Rectal smooth muscle tissue (tissue), 1 donor: ENCODE results near the gene SCTR.

Source experiments
- H3K27ac ChIP-seq: one replicate; pipeline ENCODE4 v1.7.0; 2013; ENCODE audit warnings: low read depth, low read length, inconsistent platforms
- H3K27me3 ChIP-seq: one replicate; pipeline ENCODE4 v1.7.0; 2013; ENCODE audit warnings: low read length; ENCODE audit not compliant: control insufficient read depth, insufficient read depth
- H3K36me3 ChIP-seq: one replicate; pipeline ENCODE4 v1.7.0; 2013; ENCODE audit warnings: low read length; ENCODE audit not compliant: control insufficient read depth, insufficient read depth
- H3K4me1 ChIP-seq: one replicate; pipeline ENCODE4 v1.7.0; 2013; ENCODE audit warnings: low read length; ENCODE audit not compliant: control insufficient read depth, insufficient read depth
- H3K4me3 ChIP-seq: one replicate; pipeline ENCODE4 v1.7.0; 2013; ENCODE audit warnings: low read length
- H3K9ac ChIP-seq: one replicate; pipeline ENCODE4 v1.7.0; 2013; ENCODE audit warnings: low read length

The SCTR gene

GRCh38 chr2:119520696-119521432, 3.4 kb downstream of the SCTR start:
- Histone ChIP-seq H3K4me1 (no peaks in the 10 kb centered on the region), H3K27ac (no peak overlapping the region), H3K4me3 (no peak overlapping the region)

GRCh38 chr2:119519057-119519408, 5.2 kb downstream of the SCTR start:
- no peaks in the 10 kb centered on the region for H3K36me3 ChIP-seq
- H3K4me3 ChIP-seq, result no peak overlapping the region
- no peak overlapping the region for H3K9ac ChIP-seq
- H3K4me1 ChIP-seq, result no peaks in the 10 kb centered on the region
- H3K27me3 ChIP-seq, result no peaks in the 10 kb centered on the region
- no peak overlapping the region for H3K27ac ChIP-seq

More at GRCh38 chr2:119520696-119521432, 3.4 kb downstream of the SCTR start:
- Histone ChIP-seq H3K27me3 (no peaks in the 10 kb centered on the region), H3K36me3 (no peaks in the 10 kb centered on the region), H3K9ac (no peak overlapping the region)

- H3K36me3 ChIP-seq, result no peaks in the 10 kb centered on the region
- H3K9ac ChIP-seq, result no peak overlapping the region
- H3K4me1 ChIP-seq, result no peaks in the 10 kb centered on the region
- no peaks in the 10 kb centered on the region for H3K27me3 ChIP-seq
- no peak overlapping the region for H3K27ac ChIP-seq
- no peak overlapping the region for H3K4me3 ChIP-seq
These were observed 5.8 kb downstream of the SCTR start for GRCh38 chr2:119518401-119519056.

- no peak overlapping the region for H3K27ac ChIP-seq
- no peak overlapping the region for H3K4me3 ChIP-seq
- no peaks in the 10 kb centered on the region for H3K27me3 ChIP-seq
These were observed 6.8 kb downstream of the SCTR start for GRCh38 chr2:119517433-119517832.

GRCh38 chr2:119516121-119516520, 8.2 kb downstream of the SCTR start:
- H3K36me3 ChIP-seq, result no peaks in the 10 kb centered on the region
- no peaks in the 10 kb centered on the region for H3K4me1 ChIP-seq
- H3K27ac ChIP-seq, result no peak overlapping the region
- no peaks in the 10 kb centered on the region for H3K27me3 ChIP-seq
- no peak overlapping the region for H3K9ac ChIP-seq
- no peak overlapping the region for H3K4me3 ChIP-seq

More at GRCh38 chr2:119517433-119517832, 6.8 kb downstream of the SCTR start:
- no peaks in the 10 kb centered on the region for H3K36me3 ChIP-seq
- no peaks in the 10 kb centered on the region for H3K4me1 ChIP-seq
- no peak overlapping the region for H3K9ac ChIP-seq

GRCh38 chr2:119513832-119514231, 10.5 kb downstream of the SCTR start:
- Histone ChIP-seq H3K36me3 (no peaks in the 10 kb centered on the region), H3K27ac (no peak overlapping the region), H3K4me3 (no peak overlapping the region), H3K9ac (no peak overlapping the region), H3K27me3 (no peaks in the 10 kb centered on the region), H3K4me1 (no peaks in the 10 kb centered on the region)

- H3K4me3 ChIP-seq, result no peak overlapping the region
- no peak overlapping the region for H3K9ac ChIP-seq
- no peak overlapping the region for H3K27ac ChIP-seq
- no peaks in the 10 kb centered on the region for H3K36me3 ChIP-seq
- H3K4me1 ChIP-seq, result no peaks in the 10 kb centered on the region
- H3K27me3 ChIP-seq, result no peaks in the 10 kb centered on the region
These were observed 11.3 kb downstream of the SCTR start for GRCh38 chr2:119512946-119513345.

- Histone ChIP-seq H3K36me3 (no peaks in the 10 kb centered on the region), H3K4me1 (no peaks in the 10 kb centered on the region), H3K4me3 (no peak overlapping the region), H3K9ac (no peak overlapping the region), H3K27ac (no peak overlapping the region), H3K27me3 (no peaks in the 10 kb centered on the region)
These were observed 12.3 kb downstream of the SCTR start for GRCh38 chr2:119511989-119512388.

- no peak overlapping the region for H3K9ac ChIP-seq
These were observed 15.5 kb downstream of the SCTR start for GRCh38 chr2:119508756-119509155.

GRCh38 chr2:119496682-119497081, 27.6 kb downstream of the SCTR start:
- no peak overlapping the region for H3K27ac ChIP-seq
- no peaks in the 10 kb centered on the region for H3K27me3 ChIP-seq
- H3K36me3 ChIP-seq, result no peaks in the 10 kb centered on the region

More at GRCh38 chr2:119508756-119509155, 15.5 kb downstream of the SCTR start:
- H3K27ac ChIP-seq, result no peak overlapping the region
- H3K36me3 ChIP-seq, result no peaks in the 10 kb centered on the region
- no peaks in the 10 kb centered on the region for H3K4me1 ChIP-seq
- H3K27me3 ChIP-seq, result no peaks in the 10 kb centered on the region
- H3K4me3 ChIP-seq, result no peak overlapping the region

GRCh38 chr2:119495948-119496347, 28.3 kb downstream of the SCTR start:
- no peak overlapping the region for H3K9ac ChIP-seq
- H3K4me1 ChIP-seq, result no peaks in the 10 kb centered on the region
- H3K4me3 ChIP-seq, result no peak overlapping the region
- no peak overlapping the region for H3K27ac ChIP-seq
- H3K36me3 ChIP-seq, result no peaks in the 10 kb centered on the region
- no peaks in the 10 kb centered on the region for H3K27me3 ChIP-seq

More at GRCh38 chr2:119496682-119497081, 27.6 kb downstream of the SCTR start:
- Histone ChIP-seq H3K4me3 (no peak overlapping the region), H3K4me1 (no peaks in the 10 kb centered on the region), H3K9ac (no peak overlapping the region)

- H3K4me3 ChIP-seq, result no peak overlapping the region
These were observed 30.0 kb downstream of the SCTR start for GRCh38 chr2:119494163-119494790.

More at GRCh38 chr2:119494163-119494790, 30.0 kb downstream of the SCTR start:
- Histone ChIP-seq H3K36me3 (no peaks in the 10 kb centered on the region), H3K27ac (no peak overlapping the region), H3K9ac (no peak overlapping the region), H3K27me3 (no peaks in the 10 kb centered on the region), H3K4me1 (no peaks in the 10 kb centered on the region)
